GM12878 (cell line): ENCODE measurements around the gene C1orf141. TPM values are rescaled to one million over a fixed set of nuclear protein-coding genes. Genes with fewer than 3 reads are reported as not detected.
A peak's percentile ranks its signal among the peaks of the same experiment; 100 is the strongest.

Experiments
- BACH1 ChIP-seq: fragments of 450-650 bp; IDR thresholded peaks from 2 replicates; pipeline ENCODE4 v1.6.1; 2017; ENCODE audit warnings: mild to moderate bottlenecking, borderline replicate concordance
- CBX5 ChIP-seq: sonication (generic); IDR thresholded peaks from 2 replicates; pipeline ENCODE4 v1.6.1; 2016; ENCODE audit warnings: low read depth, moderate library complexity, mild to moderate bottlenecking, inconsistent platforms
- DPF2 ChIP-seq: fragments of 450-650 bp; IDR thresholded peaks from 2 replicates; pipeline ENCODE4 v1.6.1; 2017; ENCODE audit warnings: mild to moderate bottlenecking
- E2F4 ChIP-seq: IDR thresholded peaks from 2 replicates; pipeline ENCODE4 v1.6.1; 2012; ENCODE audit warnings: low read depth, low read length, improper control_type of control experiment
- EED ChIP-seq: sonication (generic); IDR thresholded peaks from 2 replicates; pipeline ENCODE4 v1.6.1; 2016; ENCODE audit warnings: antibody characterized with exemption, low read depth
- ELK1 ChIP-seq: IDR thresholded peaks from 2 replicates; pipeline ENCODE4 v1.6.1; 2012; ENCODE audit warnings: low read depth, low read length, improper control_type of control experiment
- EP300 ChIP-seq, 2 experiments: fragments of 150-350 bp in 1 of 2; IDR thresholded peaks; 2 replicates each; pipeline ENCODE4 v1.6.1; 2011 to 2012; ENCODE audit warnings: low read depth in 2 of 2, low read length in 2 of 2, borderline replicate concordance in 1 of 2, improper control_type of control experiment in 1 of 2, inconsistent platforms in 1 of 2; ENCODE audit not compliant: control insufficient read depth in 1 of 2
- FOS ChIP-seq: IDR thresholded peaks from 3 replicates; pipeline ENCODE4 v1.6.1; 2011; ENCODE audit warnings: borderline replicate concordance; ENCODE audit not compliant: insufficient read length; ENCODE audit errors: extremely low read depth
- FOXK2 ChIP-seq: fragments of 450-650 bp; IDR thresholded peaks from 2 replicates; pipeline ENCODE4 v1.6.1; 2017; ENCODE audit warnings: mild to moderate bottlenecking, moderate library complexity
- HCFC1 ChIP-seq: fragments of 150-350 bp; IDR thresholded peaks from 2 replicates; pipeline ENCODE4 v1.6.1; 2014; ENCODE audit warnings: low read length
- HDAC2 ChIP-seq: fragments of 200-600 bp; sonication (generic); IDR thresholded peaks from 2 replicates; pipeline ENCODE4 v1.6.1; 2017
- IKZF2 ChIP-seq, 2 experiments: fragments of 450-650 bp; IDR thresholded peaks; 2 replicates each; pipeline ENCODE4 v1.6.1; 2017; ENCODE audit warnings: mild to moderate bottlenecking in 2 of 2, moderate library complexity in 2 of 2
- MAX ChIP-seq: IDR thresholded peaks from 2 replicates; pipeline ENCODE4 v1.6.1; 2012; ENCODE audit warnings: low read depth, low read length, improper control_type of control experiment
- MLLT1 ChIP-seq: fragments of 450-650 bp; IDR thresholded peaks from 2 replicates; pipeline ENCODE4 v1.6.1; 2016; ENCODE audit warnings: mild to moderate bottlenecking
- MXI1 ChIP-seq: fragments of 150-350 bp; IDR thresholded peaks from 2 replicates; pipeline ENCODE4 v1.6.1; 2011; ENCODE audit warnings: low read depth, mild to moderate bottlenecking, inconsistent platforms, low read length, improper control_type of control experiment
- NFXL1 ChIP-seq: fragments of 450-650 bp; IDR thresholded peaks from 2 replicates; pipeline ENCODE4 v1.6.1; 2017; ENCODE audit warnings: antibody characterized with exemption, mild to moderate bottlenecking, borderline replicate concordance
- NR2F1 ChIP-seq: fragments of 450-650 bp; conservative IDR thresholded peaks from 2 replicates; pipeline ENCODE4 v1.6.1; 2017; ENCODE audit warnings: mild to moderate bottlenecking
- PKNOX1 ChIP-seq: fragments of 450-650 bp; IDR thresholded peaks from 2 replicates; pipeline ENCODE4 v1.6.1; 2016; ENCODE audit warnings: mild to moderate bottlenecking
- PML ChIP-seq: IDR thresholded peaks from 2 replicates; pipeline ENCODE4 v1.6.1; 2012; ENCODE audit warnings: low read length, inconsistent platforms
- SUZ12 ChIP-seq: fragments of 200-600 bp; sonication (generic); IDR thresholded peaks from one replicate; pipeline ENCODE4 v1.6.1; 2018; ENCODE audit warnings: antibody characterized with exemption, mild to moderate bottlenecking; ENCODE audit not compliant: unreplicated experiment
- ZBTB33 ChIP-seq: fragments of 450-650 bp; IDR thresholded peaks from 2 replicates; pipeline ENCODE4 v1.6.1; 2017; ENCODE audit warnings: mild to moderate bottlenecking
- ZSCAN29 ChIP-seq: fragments of 450-650 bp; IDR thresholded peaks from 2 replicates; pipeline ENCODE4 v1.6.1; 2017; ENCODE audit warnings: mild to moderate bottlenecking, moderate library complexity
- ZZZ3 ChIP-seq: IDR thresholded peaks from 2 replicates; pipeline ENCODE4 v1.6.1; 2011; ENCODE audit warnings: low read depth; ENCODE audit not compliant: control insufficient read depth, insufficient read length
- polyA plus RNA-seq, 11 experiments: library from polyadenylated mRNA; depleted of rRNA in 4 of 11; unstranded in 6 of 11; stranded (reverse) in 5 of 11; fragments of >200 nt; fragmentation: Nextera tagmentation in 4 of 11; fragmentation: Illumina TruSeq in 1 of 11; extraction: Ambion mirVana in 4 of 11; extraction: Trizol in 1 of 11; gene quantifications; 1 replicate in 1 of 11; 2 replicates in 10 of 11; pipeline versions ENCODE4 v1.2.1 to v1.2.3, GENCODE V29; 2011 to 2016; ENCODE audit warnings: inconsistent platforms in 2 of 11, missing spikeins in 2 of 11, low read depth in 1 of 11
- total RNA-seq, 4 experiments: library from RNA; depleted of rRNA in 3 of 4; stranded (reverse); fragments of >200 nt in 3 of 4; fragmentation: Illumina TruSeq in 1 of 4; extraction: Trizol in 1 of 4; gene quantifications; 2 replicates each; pipeline versions ENCODE4 v1.2.1 to v1.2.3, GENCODE V29; 2013 to 2021

The C1orf141 gene
- total and polyA plus RNA-seq, 10 of the 15 experiments (the other 5 are each of a cell fraction or from before 2014, with no cell fraction given), result not detected

- TF ChIP-seq FOS (no peak), FOXK2 (no peak), PML (no peak), HDAC2 (no peak), SUZ12 (no peak), IKZF2 (IDR thresholded peaks at IDR 0.05) (peak; percentile 30 to 33; a peak in 2 of 4 replicates), ZZZ3 (no peak), NR2F1 (no peak), MAX (no peak), DPF2 (0 out of 2 replicates have a peak, but pooled peaks have one; percentile 18), BACH1 (no peak), E2F4 (no peak), NFXL1 (no peak), ZBTB33 (no peak), MXI1 (no peak), MLLT1 (no peak), EED (no peak), ELK1 (no peak), ZSCAN29 (no peak), HCFC1 (no peak), PKNOX1 (no peak), CBX5 (no peak), EP300 (IDR thresholded peaks at IDR 0.05; ENCODE audit: borderline replicate concordance in 1 of 2, control insufficient read depth in 1 of 2, low read depth in 2 of 2, low read length in 2 of 2) (peak in 1 of 2 experiments; percentile 49; a peak in 1 of 4 replicates)
These were observed 34.7 kb upstream of the C1orf141 start (continued) for GRCh38 chr1:67169496-67169895.
